HG03378 (cell line): ENCODE data around the gene BCAP31.
"Not testable (repeated sequence)": the region's sequence is repeated elsewhere in the genome, so short reads cannot be mapped to it uniquely, and the experiment has no call there.

Source experiments
- ATAC-seq: cut with Tn5 transposase; IDR thresholded peaks from one replicate; pipeline ENCODE4 v1.9.1; 2021; ENCODE audit warnings: mild to moderate bottlenecking, moderate library complexity; ENCODE audit not compliant: unreplicated experiment

BCAP31 gene

GRCh38 chrX:153736071-153736820 lies 12.1 kb upstream of the BCAP31 start:
- no peak for ATAC-seq

- no peak for ATAC-seq
Observed at GRCh38 chrX:153735274-153735673, 11.1 kb upstream of the BCAP31 start.

GRCh38 chrX:153734871-153735270 lies 10.7 kb upstream of the BCAP31 start:
- ATAC-seq = no peak

GRCh38 chrX:153733651-153734240 lies 9.6 kb upstream of the BCAP31 start:
- ATAC-seq = no peak

GRCh38 chrX:153732401-153732800 lies 8.2 kb upstream of the BCAP31 start:
- ATAC-seq = no peak

GRCh38 chrX:153731845-153732215 lies 7.6 kb upstream of the BCAP31 start:
- ATAC-seq = no peak

GRCh38 chrX:153731117-153731844 lies 7.1 kb upstream of the BCAP31 start:
- ATAC-seq = no peak

- ATAC-seq = not testable (repeated sequence)
Observed at GRCh38 chrX:153730115-153730514, 5.9 kb upstream of the BCAP31 start.

- ATAC-seq = no peak
Observed at GRCh38 chrX:153728951-153729631, 4.9 kb upstream of the BCAP31 start.

- ATAC-seq = no peak
Observed at GRCh38 chrX:153728095-153728494, 3.9 kb upstream of the BCAP31 start.

- ATAC-seq = no peak
Observed at GRCh38 chrX:153727123-153727931, 3.1 kb upstream of the BCAP31 start.

GRCh38 chrX:153726286-153727122 lies 2.3 kb upstream of the BCAP31 start:
- ATAC-seq = peak; percentile 55

- no peak for ATAC-seq
Observed at GRCh38 chrX:153725832-153726285, 1.7 kb upstream of the BCAP31 start.

- peak; percentile 5 for ATAC-seq
Observed at GRCh38 chrX:153725039-153725831, 1.0 kb upstream of the BCAP31 start.

GRCh38 chrX:153723351-153724251 lies 586 bp downstream of the BCAP31 start:
- peak; percentile 34 for ATAC-seq

- ATAC-seq = no peak
Observed at GRCh38 chrX:153722704-153723350, 1.4 kb downstream of the BCAP31 start.

GRCh38 chrX:153719701-153720100 lies 4.5 kb downstream of the BCAP31 start:
- ATAC-seq = no peak
